ENCODE measurements around the gene MPV17L2.

Gene MPV17L2

GRCh38 chr19:18221815-18222725, 29.1 kb downstream of the MPV17L2 start:
- DNase-seq (ENCODE audit: low read depth) = no peak

GRCh38 chr19:18223860-18224524, 31.0 kb downstream of the MPV17L2 start:
- no peak for TF ChIP-seq CTCF (IDR thresholded peaks at IDR 0.05; ENCODE audit: low read length, missing control alignments)
- DNase-seq (ENCODE audit: low read depth) = no peak
- H3K4me3 ChIP-seq (replicated peaks; ENCODE audit: low read depth, low read length) = peak overlapping the region; percentile 50

More at GRCh38 chr19:18221815-18222725, 29.1 kb downstream of the MPV17L2 start:
- H3K4me3 ChIP-seq (replicated peaks; ENCODE audit: low read depth, low read length) = no peak overlapping the region
- no peak for TF ChIP-seq CTCF (IDR thresholded peaks at IDR 0.05; ENCODE audit: low read length, missing control alignments)

- TF ChIP-seq CTCF (IDR thresholded peaks at IDR 0.05; ENCODE audit: low read length, missing control alignments) = no peak
- peak overlapping the region; percentile 50 for H3K4me3 ChIP-seq (replicated peaks; ENCODE audit: low read depth, low read length)
- DNase-seq (ENCODE audit: low read depth) = peak; percentile 100
Measured at GRCh38 chr19:18224525-18225354, 31.7 kb downstream of the MPV17L2 start.

GRCh38 chr19:18225355-18225701, 32.3 kb downstream of the MPV17L2 start:
- no peak for TF ChIP-seq CTCF (IDR thresholded peaks at IDR 0.05; ENCODE audit: low read length, missing control alignments)
- DNase-seq (ENCODE audit: low read depth) = no peak
- no peak overlapping the region for H3K4me3 ChIP-seq (replicated peaks; ENCODE audit: low read depth, low read length)

GRCh38 chr19:18225702-18226468, 32.9 kb downstream of the MPV17L2 start, which contains the start of gene PDE4C:
PDE4C (minus strand) TSS chr19:18226438; CDS start chr19:18226415, 23 bp downstream.
- TF ChIP-seq CTCF (IDR thresholded peaks at IDR 0.05; ENCODE audit: low read length, missing control alignments) = no peak
- no peak for DNase-seq (ENCODE audit: low read depth)
- no peak within 1 kb of the TSS for H3K4me3 ChIP-seq (replicated peaks; ENCODE audit: low read depth, low read length)
